Left lung (tissue), 10 donors: ENCODE data around the gene PCSK4. TPM values are rescaled to one million over a fixed set of nuclear protein-coding genes. Genes with fewer than 3 reads are reported as not detected.

Experiments used
- ATAC-seq: fragments of 200-7000 bp; cut with Tn5 transposase; one replicate; pipeline ENCODE4 v1.9.1; 2020; ENCODE audit warnings: moderate library complexity
- DNase-seq, 4 donors: peaks; one replicate each; pipeline ENCODE4 v3.0.0-alpha.2; 2013 to 2020
- H3K27ac ChIP-seq, 2 donors: fragments of 200-600 bp; sonication (generic) in 1 of 2; one replicate each; pipeline versions ENCODE4 v1.5.0 to v1.8.0; 2020 to 2021
- H3K27me3 ChIP-seq, 2 donors: fragments of 200-600 bp; sonication (generic) in 1 of 2; one replicate each; pipeline versions ENCODE4 v1.5.0 to v1.8.0; 2020 to 2021
- H3K36me3 ChIP-seq, 2 donors: fragments of 200-600 bp; sonication (generic) in 1 of 2; one replicate each; pipeline versions ENCODE4 v1.5.0 to v1.8.0; 2020 to 2021
- H3K4me1 ChIP-seq, 2 donors: fragments of 200-600 bp; one replicate each; pipeline ENCODE4 v1.8.0; 2021
- H3K4me3 ChIP-seq, 2 donors: fragments of 200-600 bp; sonication (generic) in 1 of 2; one replicate each; pipeline versions ENCODE4 v1.5.0 to v1.8.0; 2020 to 2021; ENCODE audit warnings: mild to moderate bottlenecking in 1 of 2
- H3K9me3 ChIP-seq, 2 donors: fragments of 200-600 bp; sonication (generic) in 1 of 2; one replicate each; pipeline versions ENCODE4 v1.5.0 to v1.8.0; 2020 to 2021
- CTCF ChIP-seq, 2 donors: fragments of 200-600 bp; sonication (generic) in 1 of 2; IDR thresholded peaks; one replicate each; pipeline versions ENCODE4 v1.5.0 to v1.8.0; 2021; ENCODE audit warnings: antibody characterized with exemption in 2 of 2
- intact Hi-C, 2 donors: fragments of 100-400 bp; cut with DNase I; formaldehyde crosslinking; loops; one replicate each; pipeline versions ENCODE4 v1.11.2 to v1.14.2; 2022
- polyA plus RNA-seq, 6 donors: library from polyadenylated mRNA; unstranded; fragments of 120-200 nt; gene quantifications; one replicate each; pipeline ENCODE4 v1.2.1, GENCODE V29; 2013; ENCODE audit not compliant: insufficient read length in 6 of 6
- total RNA-seq, 2 donors: library from RNA; stranded (reverse); fragmentation: NEBNext Ultra II Directional; extraction: Animal tissue kit (Norgen Biotek cat#: 25700); gene quantifications; one replicate each; pipeline ENCODE4 v1.2.1, GENCODE V29; 2021
- donor health status: DM: no; HTN: yes; CAD: no.
- donor health status: DM: no; HTN: no; CAD: no.

The PCSK4 gene
- total and polyA plus RNA-seq, 8 donors: 1.9 to 6.1 (median 4.0) TPM

DNA sequence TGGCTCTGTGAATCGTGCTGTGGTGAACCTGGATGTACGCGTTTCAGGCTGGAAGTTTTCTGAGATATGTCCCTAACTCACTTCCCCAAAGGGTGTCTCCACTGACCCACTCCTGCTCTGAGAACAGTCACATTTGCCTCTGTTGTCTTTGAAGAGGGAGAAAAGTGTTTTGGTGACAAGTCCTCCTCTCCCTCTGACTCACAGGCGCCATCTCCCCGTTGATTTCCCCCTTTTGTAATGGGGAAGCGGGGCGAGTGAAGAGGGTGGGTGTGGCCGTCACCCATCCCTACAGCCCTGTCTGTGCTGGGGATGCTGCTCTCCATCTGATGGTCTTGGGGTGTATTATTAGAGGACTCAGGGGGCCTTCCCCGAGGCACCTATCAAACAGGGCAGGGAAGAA is 30.7 kb downstream of the PCSK4 start:
- no peak for TF ChIP-seq CTCF (IDR thresholded peaks at IDR 0.05)
- Histone ChIP-seq H3K4me1 (peaks cover 0 to 18% of the 10 kb centered on the region in 2 donors), H3K27ac (no peak overlapping the region), H3K27me3 (peaks cover 30 to 57% of the 10 kb centered on the region in 2 donors), H3K36me3 (peaks cover 0 to 14% of the 10 kb centered on the region in 2 donors), H3K9me3 (no peaks in the 10 kb centered on the region), H3K4me3 (no peak overlapping the region)
- ATAC-seq (no peak), DNase-seq (no peak)
- intact Hi-C loops: no loop called here

DNA sequence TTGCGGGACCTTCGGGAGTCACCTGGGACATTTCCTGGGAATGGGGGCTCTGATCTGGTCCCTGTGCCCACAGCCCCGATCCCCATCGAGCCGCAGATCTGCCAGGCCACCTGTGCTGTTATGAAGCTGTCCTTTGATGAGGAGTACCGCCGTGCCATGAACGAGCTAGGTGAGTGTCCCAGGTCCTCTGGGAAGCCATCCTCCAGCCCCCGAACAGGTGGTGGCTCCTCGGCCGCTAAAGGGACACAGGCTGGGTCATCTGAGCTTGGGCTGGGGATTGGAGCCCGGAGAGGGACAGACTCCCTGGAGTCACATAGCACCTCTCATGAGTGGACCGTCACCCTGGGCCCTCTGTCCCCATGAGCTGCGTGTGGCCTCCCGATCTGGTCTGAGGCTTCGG is 32.3 kb downstream of the PCSK4 start:
- no peak for ATAC-seq
- Histone ChIP-seq H3K4me3 (no peak overlapping the region), H3K4me1 (peaks cover 0 to 23% of the 10 kb centered on the region in 2 donors), H3K27ac (no peak overlapping the region), H3K9me3 (no peaks in the 10 kb centered on the region), H3K27me3 (peaks cover 46 to 66% of the 10 kb centered on the region in 2 donors), H3K36me3 (peaks cover 0 to 14% of the 10 kb centered on the region in 2 donors)
- intact Hi-C loops: no loop called here
- no peak for TF ChIP-seq CTCF (IDR thresholded peaks at IDR 0.05)
- no peak for DNase-seq

DNA sequence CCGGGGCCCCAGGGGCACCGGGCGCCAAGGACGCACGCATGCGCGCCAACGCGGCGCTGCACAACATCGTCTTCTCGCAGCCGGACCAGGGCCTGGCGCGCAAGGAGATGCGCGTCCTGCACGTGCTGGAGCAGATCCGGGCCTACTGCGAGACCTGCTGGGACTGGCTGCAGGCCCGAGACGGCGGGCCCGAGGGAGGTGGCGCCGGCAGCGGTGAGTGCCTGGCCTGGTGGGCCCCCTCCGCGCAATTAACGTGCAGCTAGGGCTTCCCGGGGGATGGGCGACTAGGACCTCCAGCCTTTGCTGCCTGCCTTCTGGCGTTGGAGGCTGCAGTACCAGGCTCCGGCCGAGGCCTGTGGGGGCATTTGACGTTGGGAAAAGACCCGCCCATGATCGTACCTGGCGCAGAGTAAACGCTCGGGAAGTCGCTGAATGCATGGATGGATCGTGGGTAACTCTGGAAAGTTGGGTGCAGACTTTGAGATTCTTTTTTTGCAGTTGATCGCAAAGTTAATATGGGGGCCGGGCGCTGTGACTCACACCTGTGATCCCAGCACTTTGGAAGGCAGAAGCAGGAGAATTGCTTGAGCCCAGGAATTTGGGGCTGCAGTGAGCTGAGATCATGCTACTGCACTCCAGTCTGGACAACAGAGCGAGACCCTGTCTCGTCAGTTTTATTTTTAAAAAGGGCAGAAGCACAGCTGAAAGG is 33.0 kb downstream of the PCSK4 start:
- intact Hi-C loops: no loop called here
- no peak for DNase-seq
- peaks cover 53 to 73% of the 10 kb centered on the region in 2 donors for H3K27me3 ChIP-seq

GRCh38 chr19:1456121-1456900 is 33.8 kb downstream of the PCSK4 start:
- TF ChIP-seq CTCF (IDR thresholded peaks at IDR 0.05): no peak
- Histone ChIP-seq H3K27ac (no peak overlapping the region), H3K4me1 (peaks cover 0 to 23% of the 10 kb centered on the region in 2 donors), H3K36me3 (peaks cover 0 to 14% of the 10 kb centered on the region in 2 donors), H3K27me3 (peaks cover 62 to 82% of the 10 kb centered on the region in 2 donors), H3K4me3 (no peak overlapping the region), H3K9me3 (no peaks in the 10 kb centered on the region)
- ATAC-seq (no peak), DNase-seq (no peak)
- intact Hi-C loops: no loop called here

More for the DNA sequence above, 33.0 kb downstream of the PCSK4 start:
- Histone ChIP-seq H3K27ac (no peak overlapping the region), H3K4me1 (peaks cover 0 to 23% of the 10 kb centered on the region in 2 donors), H3K4me3 (no peak overlapping the region), H3K9me3 (no peaks in the 10 kb centered on the region), H3K36me3 (peaks cover 0 to 14% of the 10 kb centered on the region in 2 donors)
- ATAC-seq: no peak
- no peak for TF ChIP-seq CTCF (IDR thresholded peaks at IDR 0.05)
